SHP77 treated with DMSO at 0.1 percent for 48 hours (cell line): ENCODE results near the gene IMMP2L.
A peak's percentile ranks its signal among the peaks of the same experiment; 100 is the strongest.
"Not testable (repeated sequence)": the region's sequence is repeated elsewhere in the genome, so short reads cannot be mapped to it uniquely, and the experiment has no call there.

Experiments used
- DNase-seq: peaks from one replicate; lab custom pipeline; 2025; lab: John Stamatoyannopoulos, UW

IMMP2L gene

GRCh38 chr7:111460695-111461094 is 101.6 kb downstream of the IMMP2L start:
- DNase-seq: no peak

- DNase-seq: no peak
Observed at GRCh38 chr7:111459757-111460280, 102.5 kb downstream of the IMMP2L start.

GRCh38 chr7:111459065-111459756 is 103.1 kb downstream of the IMMP2L start:
- DNase-seq: no peak

GRCh38 chr7:111450705-111451104 is 111.6 kb downstream of the IMMP2L start:
- DNase-seq: not testable (repeated sequence)

GRCh38 chr7:111447502-111447901 is 114.8 kb downstream of the IMMP2L start:
- not testable (repeated sequence) for DNase-seq

- DNase-seq: no peak
Observed at GRCh38 chr7:111439977-111440376, 122.3 kb downstream of the IMMP2L start.

- no peak for DNase-seq
Observed at GRCh38 chr7:111438369-111439289, 123.7 kb downstream of the IMMP2L start.

- no peak for DNase-seq
Observed at GRCh38 chr7:111437736-111438135, 124.6 kb downstream of the IMMP2L start.

- DNase-seq: peak; percentile 6
Observed at GRCh38 chr7:111436608-111437007, 125.7 kb downstream of the IMMP2L start.

- DNase-seq: no peak
Observed at GRCh38 chr7:111433426-111433825, 128.9 kb downstream of the IMMP2L start.

GRCh38 chr7:111429781-111430180 is 132.5 kb downstream of the IMMP2L start:
- DNase-seq: no peak

GRCh38 chr7:111424768-111425167 is 137.5 kb downstream of the IMMP2L start:
- DNase-seq: no peak

- DNase-seq: no peak
Observed at GRCh38 chr7:111414374-111414773, 147.9 kb downstream of the IMMP2L start.

- DNase-seq: no peak
Observed at GRCh38 chr7:111413739-111414138, 148.6 kb downstream of the IMMP2L start.

GRCh38 chr7:111410899-111411298 is 151.4 kb downstream of the IMMP2L start:
- no peak for DNase-seq

GRCh38 chr7:111409714-111410422 is 152.4 kb downstream of the IMMP2L start:
- no peak for DNase-seq

GRCh38 chr7:111408724-111409123 is 153.6 kb downstream of the IMMP2L start:
- no peak for DNase-seq

GRCh38 chr7:111407258-111407657 is 155.0 kb downstream of the IMMP2L start:
- DNase-seq: no peak

- DNase-seq: no peak
Observed at GRCh38 chr7:111405621-111406020, 156.7 kb downstream of the IMMP2L start.

- DNase-seq: no peak
Observed at GRCh38 chr7:111401516-111401915, 160.8 kb downstream of the IMMP2L start.

GRCh38 chr7:111400088-111400487 is 162.2 kb downstream of the IMMP2L start:
- DNase-seq: no peak

GRCh38 chr7:111394891-111395290 is 167.4 kb downstream of the IMMP2L start:
- peak; percentile 78 for DNase-seq
